ENCODE results near the gene GMEB2.

Gene GMEB2

DNA sequence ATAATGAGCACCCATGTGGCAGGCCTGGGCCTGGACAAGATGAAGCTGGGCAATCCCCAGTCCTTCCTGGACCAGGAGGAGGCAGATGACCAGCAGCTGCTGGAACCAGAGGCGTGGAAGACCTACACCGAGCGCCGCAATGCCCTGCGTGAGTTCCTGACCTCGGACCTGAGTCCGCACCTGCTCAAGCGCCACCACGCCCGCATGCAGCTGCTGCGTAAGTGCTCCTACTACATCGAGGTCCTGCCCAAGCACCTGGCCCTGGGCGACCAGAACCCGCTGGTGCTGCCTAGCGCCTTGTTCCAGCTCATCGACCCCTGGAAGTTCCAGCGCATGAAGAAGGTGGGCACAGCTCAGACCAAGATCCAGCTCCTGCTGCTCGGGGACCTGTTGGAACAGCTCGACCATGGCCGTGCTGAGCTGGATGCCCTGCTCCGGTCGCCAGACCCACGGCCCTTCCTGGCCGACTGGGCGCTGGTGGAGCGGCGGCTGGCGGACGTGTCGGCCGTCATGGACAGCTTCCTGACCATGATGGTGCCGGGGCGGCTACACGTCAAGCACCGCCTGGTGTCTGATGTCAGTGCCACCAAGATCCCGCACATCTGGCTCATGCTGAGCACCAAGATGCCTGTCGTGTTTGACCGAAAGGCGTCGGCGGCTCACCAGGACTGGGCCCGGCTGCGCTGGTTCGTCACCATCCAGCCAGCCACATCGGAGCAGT, 71.1 kb downstream of the GMEB2 start:
- no peak for DNase-seq

DNA sequence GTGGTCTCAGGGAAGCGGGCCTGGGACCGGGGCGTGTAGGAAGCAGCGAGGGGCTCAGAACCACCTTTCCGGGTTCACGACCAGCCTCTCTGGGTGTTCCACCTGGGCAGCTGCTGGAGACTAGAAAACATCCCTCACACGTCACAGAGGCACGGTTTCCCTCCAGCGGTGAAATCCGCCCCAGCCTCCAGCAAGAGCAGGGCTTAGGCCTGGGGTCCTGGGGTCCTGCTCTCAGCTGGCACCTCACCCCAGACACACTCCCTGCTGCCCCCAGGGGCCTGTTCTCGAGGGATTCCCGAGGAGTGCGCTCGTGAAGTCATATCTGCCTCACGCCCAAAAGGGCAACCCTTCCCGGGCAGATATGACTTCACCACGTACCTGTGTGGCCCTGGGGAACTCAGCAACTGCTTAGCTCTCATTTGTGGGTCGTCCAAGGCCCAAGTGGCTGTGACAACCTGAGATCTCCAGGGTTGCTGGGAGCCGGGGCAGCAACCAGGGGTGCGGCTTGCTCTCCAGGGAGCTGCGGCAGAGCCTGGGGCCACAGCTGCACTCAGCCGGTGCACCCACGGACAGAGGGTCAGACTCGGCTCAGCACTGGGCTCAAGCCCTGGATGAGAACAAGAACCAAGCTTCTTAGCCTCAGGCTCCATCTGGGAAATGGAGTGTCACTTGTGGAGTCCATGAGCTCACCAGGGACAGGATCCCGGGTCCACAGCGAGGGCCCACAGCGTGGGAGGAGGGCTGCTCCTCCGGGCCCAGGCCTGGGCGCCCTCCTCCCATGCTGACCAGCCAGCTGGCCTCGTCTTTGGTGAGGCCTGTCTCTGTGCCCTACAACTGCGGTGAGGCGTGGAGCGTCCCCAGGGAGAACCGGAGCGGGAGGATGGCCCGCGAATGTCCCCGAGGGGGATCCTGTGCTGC, 72.3 kb downstream of the GMEB2 start:
- no peak for DNase-seq

DNA sequence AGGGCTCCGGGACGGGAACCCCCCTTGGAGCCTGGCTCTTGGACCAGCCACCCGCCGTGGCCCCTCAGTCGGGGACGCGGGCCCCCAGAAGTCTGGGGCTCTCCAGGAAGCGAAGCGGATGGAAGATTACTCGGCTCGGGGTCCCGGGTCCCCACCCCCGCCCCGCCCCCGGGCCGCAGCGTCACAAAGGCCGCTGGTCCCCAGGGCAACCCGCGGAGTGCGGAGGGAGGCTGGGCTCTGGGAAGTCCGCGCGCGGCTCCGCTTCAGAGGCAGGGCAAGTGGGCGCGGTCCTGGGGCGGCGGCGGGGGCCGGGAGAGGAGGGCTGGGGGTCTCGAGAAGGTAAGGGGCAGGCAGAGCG, 73.0 kb downstream of the GMEB2 start, which contains the start of gene FNDC11:
Gene FNDC11 (plus strand): TSS at position 227 of the 358 bp plus-strand sequence. CDS start 1,505 bp downstream, outside the sequence.
- no peak for DNase-seq

DNA sequence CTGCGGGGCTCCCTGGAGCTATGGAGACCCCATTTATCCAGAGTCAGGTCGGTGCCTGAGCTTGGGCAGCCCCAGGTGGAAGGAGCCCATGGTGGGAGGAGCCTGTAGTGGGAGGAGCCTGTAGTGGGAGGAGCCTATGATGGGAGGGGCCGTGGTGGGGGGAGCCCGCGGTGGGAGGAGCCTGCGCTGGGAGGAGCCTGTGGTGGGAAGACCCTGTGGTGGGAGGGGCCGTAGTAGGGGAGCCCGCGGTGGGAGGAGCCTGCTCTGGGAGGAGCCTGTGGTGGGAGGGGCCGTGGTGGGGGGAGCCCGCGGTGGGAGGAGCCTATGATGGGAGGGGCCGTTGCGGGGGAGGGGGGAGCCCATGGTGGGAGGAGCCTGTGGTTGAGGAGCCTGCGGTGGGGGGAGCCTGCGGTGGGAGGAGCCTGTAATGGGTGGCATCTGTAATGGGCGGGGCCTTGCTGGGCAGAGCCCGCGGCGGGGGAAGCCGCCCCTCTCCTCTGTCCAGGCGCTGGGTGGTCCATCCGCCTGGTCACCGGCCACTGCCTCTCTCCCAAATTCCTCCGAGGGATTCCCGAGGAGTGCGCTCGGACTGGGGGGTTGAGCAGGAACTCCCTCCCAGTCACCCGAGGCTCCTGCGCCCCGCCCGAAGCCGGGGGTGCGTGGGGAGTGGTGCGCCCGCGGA, 73.5 kb downstream of the GMEB2 start:
- DNase-seq: peak; percentile 85

DNA sequence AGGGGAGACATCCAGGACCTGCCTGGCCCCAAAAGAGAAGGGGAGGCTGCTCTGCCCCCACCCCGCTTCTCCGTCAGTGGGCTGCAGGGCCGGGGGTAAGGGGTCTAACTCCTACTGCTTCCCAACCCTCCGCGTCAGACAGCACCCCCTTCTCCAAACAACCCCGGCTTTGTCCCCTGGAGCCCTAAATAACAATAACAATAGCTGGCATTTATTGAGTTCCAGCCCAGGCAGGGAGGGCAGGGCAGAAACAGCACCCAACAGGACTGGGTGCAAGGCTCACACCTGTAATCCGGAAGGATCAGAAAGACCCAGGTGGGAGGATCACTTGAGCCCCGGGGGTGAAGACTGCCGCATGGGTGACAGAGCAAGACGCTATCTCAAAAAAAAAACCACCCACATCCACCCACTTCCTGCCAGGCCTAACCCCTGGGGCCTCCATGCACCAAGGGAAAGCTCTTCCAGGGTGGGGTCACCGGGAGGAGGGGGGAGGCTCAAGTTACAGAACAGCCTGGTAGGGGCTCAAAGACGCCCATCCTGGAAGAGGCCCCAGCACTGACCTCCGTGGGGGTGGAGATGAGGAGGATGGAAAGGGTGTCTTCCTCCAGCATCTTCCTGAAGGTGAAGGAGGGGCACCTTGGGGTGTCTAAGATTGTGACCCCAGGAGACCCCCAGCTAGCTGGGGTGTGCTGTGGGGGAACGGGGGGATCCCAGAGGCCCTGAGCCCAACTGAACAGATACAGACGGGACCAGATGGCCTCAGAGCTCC, 74.2 kb downstream of the GMEB2 start:
- no peak for DNase-seq

DNA sequence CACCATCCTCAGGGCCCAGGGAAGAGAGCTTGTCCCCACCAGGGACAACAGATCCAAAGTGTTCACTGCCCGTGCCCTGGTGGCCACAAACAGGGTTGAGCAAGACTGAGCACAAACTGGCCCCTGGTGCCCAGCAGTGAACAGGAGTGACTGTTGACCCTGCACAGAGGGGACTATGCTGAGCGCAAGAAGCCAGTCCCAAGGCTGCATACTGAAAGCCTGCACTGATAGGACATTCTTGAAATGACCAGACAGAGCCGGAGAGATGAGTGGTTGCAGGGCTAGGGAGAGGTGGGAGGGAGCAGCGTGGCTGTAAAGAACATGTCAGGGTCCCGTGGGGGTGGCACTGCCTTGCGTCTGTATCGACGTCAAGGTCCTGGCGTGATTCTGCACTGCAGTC, 75.8 kb downstream of the GMEB2 start:
- no peak for DNase-seq

DNA sequence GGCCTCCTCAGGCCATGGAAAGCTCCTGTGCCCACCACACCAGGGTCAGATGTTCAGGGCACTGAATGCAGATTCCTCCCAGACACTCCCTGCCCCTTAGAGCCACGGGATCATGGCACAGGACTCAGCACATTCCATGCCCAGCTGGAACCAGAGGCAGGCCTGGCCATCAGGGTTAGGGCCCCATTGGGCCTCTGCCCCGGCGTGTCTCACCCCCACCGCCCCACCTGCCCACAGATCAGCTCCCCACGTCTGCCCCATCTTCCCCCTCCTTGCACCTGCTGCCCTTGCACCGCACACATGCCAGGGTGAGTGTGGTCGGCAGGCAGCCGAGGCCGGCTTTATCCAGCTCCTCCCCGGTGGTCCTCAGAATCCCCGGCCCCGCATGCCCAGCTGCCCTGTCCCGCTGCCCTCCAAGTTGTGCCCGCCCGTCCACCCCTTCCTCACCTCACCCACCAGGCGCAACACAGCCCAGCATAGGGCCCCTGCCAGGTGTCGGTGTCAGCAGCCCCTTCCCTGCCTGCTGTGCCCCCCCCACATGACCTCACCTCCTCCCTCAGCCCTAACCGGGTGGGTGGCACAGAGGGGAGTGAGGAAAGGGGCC, 77.1 kb downstream of the GMEB2 start:
- DNase-seq: no peak

DNA sequence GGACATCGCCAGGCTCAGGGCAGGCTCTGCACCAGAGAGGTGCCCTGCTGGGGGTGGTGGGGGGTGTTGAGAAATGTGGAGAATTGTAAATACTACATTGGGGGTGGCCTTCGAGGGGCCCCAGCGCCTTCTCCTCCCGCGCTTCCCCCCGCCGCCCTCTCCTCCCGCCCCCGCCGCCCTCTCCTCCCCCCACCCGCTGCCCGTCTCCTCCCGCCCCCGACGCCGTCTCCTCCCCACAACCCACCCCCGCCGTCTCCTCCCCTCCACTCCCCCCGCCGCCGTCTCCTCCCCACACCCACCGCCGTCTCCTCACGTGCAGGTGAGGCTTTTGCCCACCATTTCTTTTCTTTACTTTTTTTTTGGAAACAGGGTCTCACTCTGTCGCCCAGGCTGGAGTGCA, 77.9 kb downstream of the GMEB2 start:
- DNase-seq: no peak

DNA sequence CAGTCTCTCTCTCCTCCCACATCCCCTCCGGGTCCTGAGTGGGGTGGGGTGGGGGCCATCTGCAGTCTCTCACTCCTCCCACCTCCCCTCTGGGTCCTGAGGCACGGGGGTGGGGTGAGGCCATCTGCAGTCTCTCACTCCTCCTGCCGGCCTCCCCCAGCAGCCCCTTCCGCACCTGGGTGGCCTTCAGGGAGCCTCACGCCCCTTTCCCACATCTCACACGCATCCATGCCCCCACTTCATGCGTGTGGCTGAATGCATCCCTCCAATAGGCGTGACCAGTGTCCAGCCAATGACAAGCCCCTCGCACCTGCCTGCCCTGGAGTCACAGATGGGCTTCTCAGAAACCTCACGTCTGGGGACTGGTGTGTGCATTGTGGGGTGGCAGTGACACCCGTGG, 78.4 kb downstream of the GMEB2 start:
- DNase-seq: no peak

DNA sequence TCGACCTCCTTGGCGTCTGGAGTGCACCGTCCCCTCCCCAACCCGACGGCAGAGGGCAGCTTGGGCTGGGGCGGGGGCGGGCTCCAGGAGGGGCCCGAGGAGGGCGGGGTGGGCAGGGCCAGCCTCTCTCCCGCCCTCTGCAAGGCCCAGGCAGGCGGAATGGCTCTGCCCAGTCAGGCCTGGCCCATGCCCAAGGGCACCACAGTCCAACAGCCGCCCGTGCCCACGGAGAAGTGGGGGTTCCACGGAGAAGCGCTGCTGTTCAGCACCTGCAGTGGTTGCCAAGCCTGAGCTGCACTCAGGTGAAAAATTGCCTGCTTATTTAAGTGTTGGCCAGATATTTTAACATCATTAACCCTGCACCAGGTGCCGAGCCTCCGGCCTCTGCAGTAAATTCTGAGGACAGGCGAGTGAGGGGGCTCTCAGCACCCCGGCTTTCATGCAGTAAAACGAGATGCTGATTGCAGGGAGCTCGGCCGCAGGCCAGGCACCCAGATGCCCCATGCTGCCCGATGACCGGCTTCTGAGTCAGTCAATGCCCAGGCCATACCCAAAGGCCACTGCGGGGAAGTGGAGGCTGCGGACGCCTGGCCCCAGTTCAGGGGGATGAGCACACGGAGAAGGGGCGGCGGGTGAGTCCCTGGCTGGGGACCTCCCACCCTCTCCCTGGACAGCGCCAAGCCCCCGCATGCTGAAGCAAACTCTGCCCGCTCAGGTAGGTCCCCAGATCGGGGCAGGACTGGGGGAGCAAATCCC, 79.0 kb downstream of the GMEB2 start, which contains the start of gene SRMS:
Gene SRMS (minus strand): TSS at position 25 of the 756 bp plus-strand sequence. CDS start 286 bp downstream, outside the sequence.
- no peak for DNase-seq

DNA sequence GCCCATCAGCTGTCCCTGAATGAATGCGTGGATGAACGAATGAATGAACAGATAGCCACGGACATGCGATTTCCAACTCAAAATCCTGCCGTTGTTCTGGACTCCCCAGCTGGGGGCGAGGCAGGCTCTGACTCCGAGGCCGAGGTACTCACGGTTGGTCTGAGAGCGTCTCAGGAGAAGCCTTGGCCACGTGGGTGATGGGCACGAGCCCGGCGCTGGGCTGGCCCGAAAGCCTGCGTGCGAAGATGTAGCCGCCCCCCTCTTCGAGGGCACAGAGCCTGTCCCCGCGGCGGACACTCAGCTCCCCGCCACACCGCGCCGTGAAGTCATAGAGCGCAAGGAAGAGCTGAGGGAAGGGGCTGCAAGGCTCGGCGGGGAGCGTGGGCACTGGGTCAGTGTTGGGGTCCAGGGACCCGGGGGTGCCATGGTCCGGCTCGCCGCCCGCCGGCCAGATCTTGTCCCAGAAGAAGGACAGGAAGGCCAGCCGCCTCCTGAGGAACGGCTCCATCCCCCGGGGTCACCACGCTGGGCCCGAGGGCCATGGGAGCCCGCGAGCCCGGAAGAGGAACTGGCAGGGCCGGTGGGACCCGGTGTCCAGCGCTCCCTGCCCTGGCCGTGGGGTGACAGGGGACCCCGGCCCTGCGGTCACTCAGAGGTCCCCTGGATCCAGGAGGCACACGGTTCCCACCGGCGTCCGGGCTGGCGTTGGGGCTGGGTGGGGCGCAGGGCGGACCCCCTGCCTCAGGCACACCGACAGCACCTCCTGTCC, 79.8 kb downstream of the GMEB2 start:
- no peak for DNase-seq

DNA sequence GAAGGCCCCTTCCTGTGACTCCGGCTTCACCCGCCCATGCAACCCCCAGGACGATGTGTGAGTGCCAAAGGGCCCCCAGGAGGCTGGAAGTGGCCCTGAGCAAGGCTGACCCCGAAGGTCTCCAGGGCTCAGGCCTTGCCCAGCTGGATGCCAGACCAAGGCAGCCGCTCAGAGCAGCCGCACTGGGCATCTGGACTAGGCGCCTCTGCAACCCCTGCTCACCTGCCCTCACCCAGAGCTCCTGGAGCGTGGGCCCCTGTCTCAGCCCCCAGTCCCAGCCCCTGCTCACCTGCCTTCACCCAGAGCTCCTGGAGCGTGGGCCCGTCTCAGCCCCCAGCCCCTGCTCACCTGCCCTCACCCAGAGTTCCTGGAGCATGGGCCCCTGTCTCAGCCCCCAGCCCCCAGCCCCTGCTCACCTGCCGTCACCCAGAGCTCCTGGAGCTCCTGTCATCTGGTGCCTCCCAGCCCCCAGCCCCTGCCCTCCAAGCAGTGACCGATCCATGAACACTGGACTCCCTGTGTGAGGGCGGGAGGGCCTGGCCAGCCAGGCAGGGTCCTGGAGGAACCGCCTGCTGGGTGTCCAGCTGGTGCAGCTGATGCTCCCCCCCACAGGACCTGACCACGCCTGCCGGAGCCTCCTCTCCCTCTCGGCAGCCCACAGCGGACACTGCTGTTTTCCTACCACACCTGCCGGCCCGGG, 80.5 kb downstream of the GMEB2 start:
- DNase-seq: no peak

DNA sequence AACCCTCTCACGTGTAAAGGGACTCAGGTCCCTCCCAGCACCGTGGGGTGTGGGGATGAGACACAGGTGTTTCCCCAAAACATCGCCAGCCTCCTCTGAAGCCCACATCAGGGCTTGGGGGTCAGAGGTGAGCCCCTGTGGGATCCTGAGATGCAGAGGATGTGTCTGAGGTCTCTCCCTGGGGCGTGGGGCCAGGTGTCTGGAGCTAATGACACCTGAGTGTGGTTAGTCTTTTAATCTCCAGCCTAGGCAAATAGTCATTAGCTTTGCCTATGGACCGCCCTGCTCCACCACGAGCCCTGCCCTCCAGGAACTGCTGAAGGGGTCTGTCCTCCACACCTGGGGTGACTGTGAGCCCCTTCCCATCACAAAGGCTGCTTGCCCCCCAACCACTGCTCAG, 81.1 kb downstream of the GMEB2 start:
- DNase-seq: no peak

DNA sequence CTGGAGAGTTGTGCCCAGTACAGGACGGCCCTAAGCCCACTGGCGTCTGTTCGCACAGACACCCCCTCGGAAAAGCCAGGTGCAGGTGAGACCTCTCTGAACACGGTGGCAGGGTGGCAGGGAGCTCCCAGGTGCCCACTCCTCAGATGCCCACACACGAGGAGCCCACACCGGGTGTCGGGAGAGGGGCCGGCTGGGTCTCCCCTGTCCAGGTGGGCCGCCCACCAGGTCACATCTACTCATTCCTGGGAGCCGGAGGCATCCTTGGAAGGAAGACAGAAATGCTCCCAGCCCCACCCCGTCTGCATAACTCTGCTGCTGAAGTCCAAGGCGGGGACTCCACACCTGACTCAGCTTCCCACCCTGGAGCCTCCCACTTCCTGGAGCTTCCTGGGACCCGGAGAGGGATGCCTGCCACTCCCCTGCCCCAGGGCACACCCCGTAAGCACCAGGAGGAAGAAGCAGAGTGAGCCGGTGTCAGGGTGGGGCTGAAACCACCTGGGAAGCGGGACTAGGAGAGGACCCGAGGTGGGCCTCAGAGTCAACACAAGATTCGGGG, 81.9 kb downstream of the GMEB2 start:
- DNase-seq: no peak

DNA sequence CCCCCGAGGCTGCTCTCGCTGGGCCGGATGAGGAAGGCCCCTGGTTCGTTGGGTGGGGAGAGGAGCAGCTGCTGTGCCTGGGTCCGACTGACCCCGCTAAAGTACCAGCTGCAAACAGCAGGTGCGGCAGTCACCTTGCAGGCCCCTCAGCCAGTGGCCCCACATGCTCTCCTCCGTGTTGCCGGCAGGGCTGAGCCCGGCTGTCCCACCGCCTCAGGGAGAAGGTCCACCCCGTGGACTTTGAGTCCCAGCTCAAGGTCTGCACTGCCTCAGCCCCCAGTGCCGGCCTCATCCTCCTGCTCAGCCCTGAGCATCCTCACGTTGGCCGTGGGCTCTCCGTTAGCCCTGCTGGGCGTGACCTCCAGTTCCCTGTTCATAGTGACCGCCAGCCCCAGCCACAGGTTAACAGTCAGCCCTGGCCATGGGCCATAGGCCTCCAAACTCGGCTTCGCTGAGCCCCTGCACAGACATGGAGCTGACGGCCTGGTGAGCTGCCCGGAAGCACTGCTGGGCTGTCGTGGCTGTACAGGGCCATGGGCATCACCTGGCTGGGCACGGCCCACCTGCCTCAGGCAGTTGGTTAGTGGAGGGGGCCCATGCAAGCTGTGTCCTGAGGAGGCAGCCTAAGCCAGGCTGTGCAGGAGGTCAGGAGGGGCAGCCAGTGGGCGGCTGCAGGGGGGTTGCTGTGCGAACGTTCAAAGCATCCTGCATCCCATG, 82.5 kb downstream of the GMEB2 start:
- no peak for DNase-seq

DNA sequence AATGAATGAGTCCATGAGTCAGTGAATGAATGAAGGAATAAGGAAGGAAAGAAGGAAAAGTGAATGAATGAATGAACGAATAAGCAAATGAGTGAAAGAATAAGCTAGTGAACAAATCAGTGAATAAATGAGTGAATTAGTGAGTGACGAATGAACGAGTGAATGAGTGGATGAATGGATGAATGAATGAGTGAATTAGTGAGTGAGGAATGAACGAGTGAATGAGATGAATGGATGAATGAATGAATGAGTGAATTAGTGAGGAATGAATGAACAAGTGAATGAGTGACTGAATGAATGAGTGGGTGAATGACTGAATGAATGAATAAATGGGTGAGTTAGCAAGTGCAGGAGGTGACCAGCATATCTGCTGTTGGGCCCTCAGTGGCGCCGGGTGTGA, 83.2 kb downstream of the GMEB2 start:
- DNase-seq: no peak

DNA sequence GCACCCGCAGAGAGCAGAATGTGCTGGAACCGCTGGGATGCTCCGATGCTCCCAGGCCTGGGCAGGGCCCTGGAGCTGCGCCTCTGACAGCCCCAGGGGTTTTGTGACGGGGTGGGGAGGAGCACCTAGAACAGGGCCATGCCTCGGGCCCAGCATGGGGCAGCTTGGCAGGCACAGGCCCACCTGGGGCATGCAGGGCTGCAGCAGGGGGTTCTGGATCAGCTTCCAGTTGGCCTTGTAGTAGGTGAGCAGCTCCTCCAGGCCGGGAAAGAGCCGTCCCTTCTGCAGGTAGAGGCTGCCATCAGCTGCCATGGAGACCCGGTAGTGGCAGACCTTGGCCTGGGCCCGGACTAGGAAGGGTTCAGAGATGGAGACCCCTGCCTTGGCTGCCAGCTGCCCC, 83.8 kb downstream of the GMEB2 start:
- DNase-seq: no peak

DNA sequence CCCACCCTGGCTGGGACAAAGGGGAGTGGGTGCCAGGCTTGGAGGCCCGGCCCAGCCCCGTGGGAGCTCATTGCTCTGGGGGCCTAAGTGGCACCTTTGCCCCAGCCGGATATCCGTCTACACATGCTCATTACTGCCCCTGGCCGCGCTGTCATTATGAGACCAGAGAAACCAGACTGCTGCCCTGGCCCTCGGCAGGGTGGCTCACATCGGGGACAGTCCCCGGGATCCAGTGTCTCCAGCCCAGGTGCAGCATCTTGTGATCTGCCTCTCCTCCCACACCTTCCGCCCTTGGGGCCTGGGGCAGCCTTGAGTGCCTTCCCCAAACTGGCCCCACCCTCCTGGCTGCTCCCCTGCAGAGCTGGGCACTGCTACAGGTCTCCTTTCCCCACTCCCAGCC, 84.2 kb downstream of the GMEB2 start:
- DNase-seq: no peak

DNA sequence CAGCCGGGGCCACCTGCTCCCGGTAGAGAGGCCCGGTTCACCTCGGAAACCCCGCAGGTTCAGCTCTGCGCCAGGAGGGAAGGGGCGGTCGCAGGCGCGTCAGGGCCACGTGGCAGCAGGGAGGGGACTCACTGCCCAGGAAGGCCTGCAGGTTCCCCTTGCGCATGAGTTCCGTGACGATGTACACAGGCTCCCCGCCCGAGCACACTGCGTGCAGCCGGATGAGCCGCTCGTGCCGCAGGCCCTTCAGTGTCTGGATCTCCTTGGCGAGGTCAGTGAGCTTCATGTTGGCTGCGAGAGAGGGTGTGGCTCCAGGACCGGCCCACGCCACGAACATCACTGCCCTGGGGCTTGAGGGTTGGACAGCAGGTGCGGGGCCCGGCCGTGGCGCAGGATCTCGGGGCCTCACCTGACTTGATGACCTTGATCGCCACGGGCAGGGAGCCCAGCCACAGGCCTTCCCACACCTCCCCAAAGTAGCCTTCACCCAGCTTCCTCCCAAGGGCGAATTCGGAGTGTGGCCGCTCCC, 84.8 kb downstream of the GMEB2 start:
- no peak for DNase-seq

Measured in left hindlimb (tissue), 1 donor.